Measurements from ENCODE around the gene METTL1.
"Not testable (repeated sequence)": the region's sequence is repeated elsewhere in the genome, so short reads cannot be mapped to it uniquely, and the experiment has no call there.

The METTL1 gene

DNA sequence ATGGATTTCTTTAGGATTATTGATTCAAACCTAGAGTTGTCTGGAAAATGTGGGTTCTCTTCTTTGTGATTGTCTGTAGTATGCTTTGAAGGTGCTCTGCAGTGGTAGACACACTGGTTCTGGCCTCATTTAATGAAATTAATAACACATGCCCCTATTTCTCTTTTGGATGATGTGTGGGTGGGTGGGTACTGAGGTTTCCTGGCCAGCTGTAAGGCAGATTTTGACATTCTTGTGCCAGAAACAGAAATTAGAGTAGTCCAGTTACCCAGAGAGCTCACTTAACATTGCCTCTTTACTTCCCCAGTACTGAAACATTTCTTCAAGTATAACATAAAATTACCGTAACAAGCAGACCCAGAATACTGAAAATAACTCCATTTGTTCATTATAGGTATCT is 25.1 kb upstream of the METTL1 start:
- no peak for DNase-seq

DNA sequence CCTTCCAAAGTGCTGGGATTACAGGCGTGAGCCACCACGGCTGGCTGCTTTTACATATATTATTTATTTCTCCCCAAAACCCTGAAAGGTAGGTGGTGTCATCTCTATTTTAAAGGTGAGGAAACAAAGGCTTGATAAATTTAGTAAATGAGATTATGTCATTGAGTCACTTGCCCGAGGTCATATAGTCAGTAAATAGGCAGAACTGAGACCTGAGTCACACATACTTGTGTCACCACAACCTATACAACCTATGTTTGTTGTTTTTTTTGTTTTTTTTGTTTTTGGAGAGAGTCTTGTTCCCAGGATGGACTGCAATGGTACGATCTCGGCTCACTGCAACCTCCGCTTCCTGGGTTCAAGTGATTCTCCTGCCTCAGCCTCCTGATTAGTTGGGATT is 23.4 kb upstream of the METTL1 start:
- DNase-seq = peak in 2 of 3 donors; percentile 14 to 52

DNA sequence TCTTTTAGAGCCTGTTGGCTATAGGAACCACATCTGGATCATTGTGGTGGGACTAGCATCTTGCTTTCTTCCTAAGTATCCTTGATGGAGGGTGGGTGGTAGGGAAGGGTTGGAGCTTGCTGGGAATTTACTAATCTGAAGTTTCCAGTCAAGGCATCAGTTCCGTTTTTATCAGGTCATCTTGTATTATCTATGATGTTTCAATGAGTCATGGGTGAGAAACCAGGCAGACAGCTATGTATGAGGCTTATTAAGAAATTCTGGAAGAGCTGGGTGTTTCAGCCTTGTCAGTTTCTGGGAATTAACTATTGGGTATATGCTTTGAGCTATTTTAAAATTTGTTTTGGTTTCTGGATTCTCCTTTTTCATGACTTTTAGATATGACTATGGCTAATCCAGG is 22.0 kb upstream of the METTL1 start:
- DNase-seq = peak; percentile 60 to 89 (median 71)

- DNase-seq = no peak
Measured at GRCh38 chr12:57783861-57784260, 12.0 kb upstream of the METTL1 start.

- no peak for DNase-seq
Measured at GRCh38 chr12:57783466-57783801, 11.5 kb upstream of the METTL1 start.

- peak; percentile 98 to 99 (median 99) for DNase-seq
Measured at GRCh38 chr12:57782608-57783465, 10.9 kb upstream of the METTL1 start, which contains the start of gene TSFM. Gene TSFM, plus strand, starts transcription at chr12:57782787. Its CDS starts 15 bp downstream, at chr12:57782802.

GRCh38 chr12:57782243-57782607 is 10.3 kb upstream of the METTL1 start:
- DNase-seq = no peak

- peak in 1 of 3 donors; percentile 30 for DNase-seq
Measured at GRCh38 chr12:57781801-57782200, 9.9 kb upstream of the METTL1 start.

DNA sequence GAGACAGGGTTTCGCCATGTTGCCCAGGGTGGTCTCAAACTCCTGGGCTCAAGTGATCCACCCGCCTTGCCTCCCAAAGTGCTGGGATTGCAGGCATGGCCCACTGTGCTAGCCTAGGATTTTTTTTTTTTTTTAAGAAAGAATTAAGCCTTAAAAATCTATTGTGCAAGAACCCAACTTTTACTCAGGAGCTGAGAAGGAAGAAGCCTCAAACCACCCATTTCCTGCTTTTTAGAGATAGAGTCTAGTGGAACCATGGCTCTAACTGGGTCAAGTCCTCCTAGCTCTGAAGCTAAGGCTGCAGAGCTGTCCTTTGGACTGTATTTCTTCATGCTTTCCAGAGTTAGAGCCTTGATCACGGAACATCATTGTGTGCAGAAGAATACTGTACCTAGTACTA is 9.3 kb upstream of the METTL1 start:
- peak; percentile 28 to 50 (median 30) for DNase-seq

DNA sequence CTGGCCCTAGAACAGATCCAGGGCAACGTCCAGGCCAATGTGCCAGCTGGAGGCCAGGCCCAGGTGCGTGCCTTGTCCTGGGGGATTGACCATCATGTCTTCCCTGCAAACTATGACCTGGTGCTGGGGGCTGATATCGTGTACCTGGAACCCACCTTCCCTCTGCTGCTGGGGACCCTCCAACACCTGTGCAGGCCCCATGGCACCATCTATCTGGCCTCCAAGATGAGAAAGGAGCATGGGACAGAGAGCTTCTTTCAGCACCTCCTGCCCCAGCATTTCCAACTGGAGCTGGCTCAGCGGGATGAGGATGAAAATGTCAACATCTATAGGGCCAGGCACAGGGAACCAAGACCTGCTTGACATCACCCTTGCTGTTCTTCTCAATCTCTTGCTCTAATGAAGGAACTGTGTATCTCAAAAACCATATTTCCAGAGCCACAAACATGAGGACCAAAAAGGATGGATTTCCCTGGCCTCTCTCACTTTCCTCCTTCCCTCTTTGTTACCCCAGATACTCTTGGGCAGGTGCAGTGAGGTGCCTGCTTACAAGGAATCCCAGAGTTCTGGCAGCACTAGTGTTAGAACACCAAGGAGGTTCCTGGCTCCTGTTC is 8.5 kb upstream of the METTL1 start:
- DNase-seq = no peak

- no peak for DNase-seq
Measured at GRCh38 chr12:57779736-57780135, 7.8 kb upstream of the METTL1 start.

DNA sequence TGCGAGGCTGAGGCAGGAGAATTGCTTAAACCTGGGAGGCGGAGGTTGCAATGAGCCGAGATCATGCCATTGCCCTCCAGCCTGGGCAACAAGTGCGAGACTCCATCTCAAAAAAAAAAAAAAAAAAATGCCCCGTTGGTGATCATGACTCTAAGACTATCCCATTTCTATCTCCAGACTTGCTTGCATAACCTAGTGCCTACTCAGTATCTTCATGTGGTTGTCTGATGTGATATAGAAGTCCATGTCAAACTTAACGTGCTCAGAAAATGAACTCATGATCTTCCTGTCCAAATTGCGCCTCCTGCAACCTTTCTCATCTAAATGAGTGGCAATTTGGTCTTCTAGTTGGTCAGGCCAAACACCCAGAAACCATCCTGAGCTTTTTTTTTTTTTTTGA is 6.0 kb upstream of the METTL1 start:
- DNase-seq = no peak

DNA sequence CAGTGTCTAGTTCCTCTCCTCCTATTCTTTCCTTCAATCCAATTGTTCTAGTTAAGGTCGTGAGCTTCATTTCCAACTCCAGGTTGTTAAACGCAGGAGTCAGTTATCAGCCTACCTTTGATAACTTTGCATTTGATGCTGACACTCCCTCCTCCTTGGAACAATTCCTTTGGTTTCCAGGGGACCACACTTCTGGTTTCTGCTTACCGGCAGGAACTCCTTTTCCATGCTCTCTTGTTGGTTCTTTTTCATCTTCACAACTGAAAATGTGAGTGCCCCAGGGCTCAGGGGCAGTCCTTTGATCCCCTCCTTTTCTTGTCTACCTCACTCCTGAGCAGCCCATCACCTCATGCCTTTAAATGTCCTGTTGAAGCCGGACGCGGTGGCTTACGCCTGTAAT is 5.5 kb upstream of the METTL1 start:
- no peak for DNase-seq

GRCh38 chr12:57776247-57776587 is 4.3 kb upstream of the METTL1 start:
- no peak for DNase-seq

- DNase-seq = peak; percentile 63 to 69 (median 67)
Measured at GRCh38 chr12:57775563-57776246, 3.8 kb upstream of the METTL1 start.

GRCh38 chr12:57775044-57775443 is 3.1 kb upstream of the METTL1 start:
- DNase-seq = no peak

DNA sequence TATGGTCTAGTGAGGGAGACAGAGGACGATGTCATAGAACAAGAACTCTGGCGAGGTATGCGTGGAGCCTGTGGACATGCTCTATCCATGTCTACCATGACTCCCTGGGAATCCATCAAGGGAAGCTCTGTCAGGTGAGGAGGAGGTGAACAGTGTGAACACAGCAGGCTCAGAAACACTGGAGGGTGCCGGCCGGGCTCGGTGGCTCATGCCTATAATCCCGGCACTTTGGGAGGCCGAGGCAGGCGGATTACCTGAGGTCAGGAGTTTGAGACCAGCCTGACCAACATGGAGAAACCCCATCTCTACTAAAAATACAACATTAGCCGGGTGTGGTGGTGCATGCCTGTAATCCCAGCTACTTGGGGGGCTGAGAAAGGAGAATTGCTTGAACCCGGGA is 2.7 kb upstream of the METTL1 start:
- DNase-seq = not testable (repeated sequence)

DNA sequence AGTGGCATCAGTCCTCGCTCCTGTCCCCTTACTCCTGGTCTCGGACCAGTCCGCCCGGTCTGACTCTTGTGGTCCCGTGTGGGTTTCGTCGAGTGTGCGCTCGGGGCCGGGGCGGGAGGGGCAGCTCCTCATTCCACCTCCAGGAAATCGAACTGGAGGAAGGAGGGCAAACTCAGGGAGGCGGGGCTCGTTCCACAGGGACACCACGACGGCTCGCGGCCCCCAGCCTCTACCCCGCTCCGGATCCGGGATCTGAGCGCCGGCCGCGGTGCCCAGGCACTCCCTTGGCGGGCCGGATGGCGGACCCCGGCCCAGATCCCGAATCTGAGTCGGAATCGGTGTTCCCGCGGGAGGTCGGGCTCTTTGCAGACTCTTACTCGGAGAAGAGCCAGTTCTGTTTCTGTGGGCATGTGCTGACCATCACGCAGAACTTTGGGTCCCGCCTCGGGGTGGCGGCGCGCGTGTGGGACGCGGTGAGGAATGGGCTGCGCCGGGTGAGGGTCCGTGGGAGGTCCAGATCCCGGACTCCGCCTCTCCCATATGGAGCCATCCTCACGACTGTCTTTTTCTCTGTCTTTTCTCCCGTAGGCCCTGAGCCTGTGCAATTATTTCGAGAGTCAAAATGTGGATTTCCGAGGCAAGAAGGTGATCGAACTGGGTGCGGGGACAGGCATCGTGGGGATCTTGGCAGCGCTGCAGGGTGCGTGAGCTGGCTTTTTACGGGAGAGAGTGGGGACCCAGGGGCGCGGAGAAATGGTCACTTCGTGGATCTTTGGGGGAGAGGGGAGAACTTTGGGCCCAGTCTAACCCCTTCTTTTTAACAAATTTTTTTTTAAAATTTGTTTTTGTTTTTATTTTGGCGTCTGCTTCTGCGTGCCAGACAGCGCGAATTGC is 771 bp upstream of the METTL1 start, which contains the start of gene EEF1AKMT3:
TSS of gene EEF1AKMT3 (plus strand) at position 186 of the 894 bp plus-strand sequence. CDS start at position 297, 111 bp downstream.
- peak; percentile 60 to 80 (median 64) for DNase-seq

GRCh38 chr12:57771236-57771872 is 551 bp downstream of the METTL1 start:
- DNase-seq = peak; percentile 96 to 98 (median 96)

DNA sequence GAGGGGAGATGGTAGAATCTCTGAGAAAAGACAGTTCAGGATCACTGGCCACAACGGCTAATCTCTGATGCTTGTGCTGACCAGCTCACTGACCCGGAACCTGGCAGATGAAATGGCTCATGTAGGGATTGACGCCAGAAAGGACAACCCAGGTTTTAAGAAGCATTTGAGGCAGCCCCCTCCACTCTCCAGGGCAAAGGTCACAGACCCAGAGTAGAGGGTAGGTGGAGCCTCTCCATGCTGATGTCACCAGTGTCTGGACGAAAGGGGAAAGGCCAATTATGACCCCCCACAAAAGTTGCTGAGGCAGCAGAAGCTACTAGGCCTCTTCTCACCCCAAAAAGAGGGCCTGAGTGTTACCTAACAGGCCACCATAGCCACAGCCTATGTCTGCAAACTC is 1.2 kb downstream of the METTL1 start:
- DNase-seq = peak; percentile 42 to 65 (median 54)

DNA sequence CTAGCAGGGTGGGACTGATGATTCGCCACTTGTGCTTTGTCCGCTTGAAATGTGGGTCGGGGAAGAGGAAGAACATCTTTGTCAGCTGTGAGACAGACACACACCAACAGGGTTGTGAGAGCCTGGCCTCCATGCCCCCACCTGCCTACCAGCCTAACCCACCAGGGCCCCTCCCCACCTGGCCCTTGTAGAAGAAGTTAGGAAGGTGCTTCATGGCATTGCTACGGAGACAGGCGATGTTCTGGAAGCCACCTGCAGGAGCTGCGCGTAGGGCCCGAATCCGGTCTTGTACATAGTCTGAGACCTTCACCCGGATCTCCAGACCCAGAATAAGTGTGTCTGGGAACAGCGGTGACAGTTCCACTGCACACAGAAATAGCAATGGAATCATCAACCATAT is 2.3 kb downstream of the METTL1 start:
- DNase-seq = no peak

DNA sequence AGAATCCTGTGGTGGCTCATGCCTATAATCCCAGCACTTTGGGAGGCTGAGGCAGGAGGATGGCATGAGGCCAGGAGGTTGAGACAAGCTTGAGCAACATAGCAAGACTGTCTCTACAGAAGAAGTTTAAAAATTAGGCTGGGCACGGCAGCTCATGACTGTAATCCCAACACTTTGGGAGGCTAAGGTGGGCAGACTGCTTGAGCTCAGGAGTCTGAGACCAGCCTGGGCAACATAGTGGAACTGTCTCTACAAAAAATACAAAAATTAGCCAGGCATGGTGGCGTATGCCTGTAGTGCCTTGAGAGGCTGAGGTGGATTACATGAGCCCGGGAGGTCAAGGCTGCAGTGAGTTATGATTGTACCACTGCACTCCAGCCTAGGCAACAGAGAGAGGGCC is 4.0 kb downstream of the METTL1 start:
- DNase-seq = no peak
